ENCODE results near the gene C6orf62.
"Not testable (repeated sequence)": the region's sequence is repeated elsewhere in the genome, so short reads cannot be mapped to it uniquely, and the experiment has no call there.

C6orf62 gene

GRCh38 chr6:24666097-24666640 lies 52.8 kb downstream of the C6orf62 start:
- peak; percentile 32 for DNase-seq

- no peak for DNase-seq
Observed at GRCh38 chr6:24664046-24664987, 54.6 kb downstream of the C6orf62 start.

DNA sequence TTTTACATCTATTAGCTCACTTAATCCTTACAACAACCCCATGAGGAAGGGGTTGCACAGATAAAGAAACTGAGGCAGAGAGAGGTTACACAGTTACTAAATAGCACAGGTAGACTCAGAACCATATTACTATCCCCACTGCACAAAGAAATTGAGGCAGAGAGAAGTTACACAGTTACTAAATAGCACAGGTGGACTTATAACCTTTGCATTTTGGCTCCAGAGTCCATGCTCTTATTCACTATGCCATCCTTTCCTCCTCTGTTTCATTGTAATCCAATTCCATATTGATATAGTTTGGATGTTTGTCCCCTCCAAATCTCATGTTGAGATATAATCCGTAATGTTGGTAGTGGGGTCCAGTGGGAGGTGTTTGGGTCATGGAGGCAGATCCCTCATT lies 55.8 kb downstream of the C6orf62 start:
- DNase-seq = no peak

GRCh38 chr6:24662236-24662635 lies 56.7 kb downstream of the C6orf62 start:
- DNase-seq = no peak

DNA sequence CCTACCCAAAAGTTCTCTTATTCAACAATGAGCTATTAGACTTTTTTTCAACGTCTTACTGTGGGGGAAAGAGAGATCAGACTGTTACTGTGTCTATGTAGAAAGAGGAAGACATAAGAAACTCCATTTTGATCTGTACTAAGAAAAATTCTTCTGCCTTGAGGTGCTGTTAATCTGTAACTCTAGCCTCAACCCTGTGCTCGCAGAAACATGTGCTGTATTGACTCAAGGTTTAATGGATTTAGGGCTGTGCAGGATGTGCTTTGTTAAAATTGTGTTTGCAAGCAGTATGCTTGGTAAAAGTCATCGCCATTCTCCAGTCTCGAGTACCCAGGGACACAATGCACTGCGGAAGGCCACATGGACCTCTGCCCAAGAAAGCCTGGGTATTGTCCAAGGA lies 57.2 kb downstream of the C6orf62 start:
- not testable (repeated sequence) for DNase-seq

- no peak for DNase-seq
Observed at GRCh38 chr6:24660105-24660504, 58.8 kb downstream of the C6orf62 start.

DNA sequence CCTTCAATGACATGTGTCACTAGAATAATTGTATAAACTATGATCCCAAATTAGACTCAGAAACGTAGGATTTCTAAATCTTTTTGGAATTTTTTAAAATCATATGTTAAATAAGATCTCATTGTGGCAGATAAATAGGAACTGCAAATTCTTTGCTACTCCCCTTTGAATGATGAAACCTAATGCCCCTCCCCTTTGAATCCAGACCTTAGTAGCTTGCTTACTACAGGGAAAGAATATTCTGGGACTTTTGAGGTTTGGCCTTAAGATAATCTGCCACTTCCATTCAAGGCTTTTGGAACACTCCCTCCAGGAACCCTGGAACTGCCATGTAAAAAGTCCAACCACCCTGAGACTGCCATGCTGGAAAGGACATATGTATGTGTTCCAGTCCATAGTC lies 59.4 kb downstream of the C6orf62 start:
- no peak for DNase-seq

- DNase-seq = no peak
Observed at GRCh38 chr6:24658573-24659560, 60.1 kb downstream of the C6orf62 start.

- DNase-seq = no peak
Observed at GRCh38 chr6:24655215-24655614, 63.7 kb downstream of the C6orf62 start.
